Measurements from ENCODE around the gene EGLN3.

Gene EGLN3

GRCh38 chr14:33946679-33947476 lies 4.0 kb downstream of the EGLN3 start:
- H3K4me1 ChIP-seq (ENCODE audit: control insufficient read depth, insufficient read depth, low read length) = peaks cover 12% of the 10 kb centered on the region
- peaks cover 19% of the 10 kb centered on the region for H3K27me3 ChIP-seq (replicated peaks; ENCODE audit: control insufficient read depth, insufficient read depth, low read length)
- DNase-seq (ENCODE audit: low read depth) = no peak
- no peaks in the 10 kb centered on the region for H3K36me3 ChIP-seq (ENCODE audit: control insufficient read depth, insufficient read depth, low read length, severe bottlenecking)
- no peak overlapping the region for H3K4me3 ChIP-seq (ENCODE audit: low read length)
- no peaks in the 10 kb centered on the region for H3K9me3 ChIP-seq (ENCODE audit: control insufficient read depth, low read length)
- H3K9ac ChIP-seq (ENCODE audit: low read length) = no peak overlapping the region

DNA sequence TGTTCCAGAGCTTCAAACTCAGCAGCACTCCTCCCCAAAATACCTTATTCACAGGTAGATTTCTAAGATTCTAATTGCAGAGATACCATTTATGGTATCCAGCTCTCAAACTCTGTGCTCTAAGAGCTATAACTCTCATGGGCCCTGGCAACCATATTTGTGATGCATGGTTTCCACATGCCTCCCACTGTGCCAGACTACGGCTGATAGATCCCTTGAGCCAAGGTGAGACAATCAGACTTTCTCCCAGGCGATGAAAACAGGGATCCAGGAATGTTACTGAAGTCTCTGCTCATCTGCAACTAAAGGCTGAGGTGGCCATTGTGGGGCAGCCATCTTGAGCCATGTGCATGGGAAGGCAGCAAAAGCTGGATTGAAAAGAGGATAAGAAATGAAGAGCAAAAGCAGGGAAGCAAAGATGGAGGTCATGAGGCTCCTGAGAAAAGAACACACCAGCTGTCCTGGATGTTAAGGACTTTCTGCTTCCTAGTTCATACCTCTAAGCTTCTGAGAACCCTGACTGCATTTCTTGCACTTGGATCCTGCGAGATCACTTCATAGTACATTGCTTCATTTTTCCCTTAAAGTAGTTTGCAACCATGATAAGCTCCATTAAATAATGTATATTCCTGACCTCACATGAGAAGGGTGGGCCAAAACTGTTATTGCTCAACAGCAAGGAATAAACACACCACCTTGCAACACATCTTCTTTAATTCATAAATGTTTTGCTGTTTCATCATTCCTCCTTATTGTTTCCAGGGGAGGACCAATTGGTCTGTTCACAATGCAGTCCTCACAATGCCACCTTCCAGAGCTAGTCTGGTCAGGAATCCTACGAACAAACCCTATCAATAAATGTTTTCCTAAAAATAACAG lies 5.4 kb downstream of the EGLN3 start:
- no peak for DNase-seq (ENCODE audit: low read depth)
- H3K4me3 ChIP-seq (ENCODE audit: low read length) = no peak overlapping the region
- no peaks in the 10 kb centered on the region for H3K36me3 ChIP-seq (ENCODE audit: control insufficient read depth, insufficient read depth, low read length, severe bottlenecking)
- H3K27me3 ChIP-seq (replicated peaks; ENCODE audit: control insufficient read depth, insufficient read depth, low read length) = peaks cover 18% of the 10 kb centered on the region
- H3K9ac ChIP-seq (ENCODE audit: low read length) = no peak overlapping the region
- H3K9me3 ChIP-seq (ENCODE audit: control insufficient read depth, low read length) = no peaks in the 10 kb centered on the region
- H3K4me1 ChIP-seq (ENCODE audit: control insufficient read depth, insufficient read depth, low read length) = peaks cover 4% of the 10 kb centered on the region

GRCh38 chr14:33943096-33943883 lies 7.6 kb downstream of the EGLN3 start:
- H3K4me3 ChIP-seq (ENCODE audit: low read length) = no peak overlapping the region
- no peaks in the 10 kb centered on the region for H3K9me3 ChIP-seq (ENCODE audit: control insufficient read depth, low read length)
- DNase-seq (ENCODE audit: low read depth) = no peak
- H3K36me3 ChIP-seq (ENCODE audit: control insufficient read depth, insufficient read depth, low read length, severe bottlenecking) = no peaks in the 10 kb centered on the region
- no peaks in the 10 kb centered on the region for H3K27me3 ChIP-seq (replicated peaks; ENCODE audit: control insufficient read depth, insufficient read depth, low read length)
- peaks cover 5% of the 10 kb centered on the region for H3K4me1 ChIP-seq (ENCODE audit: control insufficient read depth, insufficient read depth, low read length)
- H3K9ac ChIP-seq (ENCODE audit: low read length) = no peak overlapping the region

- Histone ChIP-seq H3K9ac (ENCODE audit: low read length) (no peak overlapping the region), H3K36me3 (ENCODE audit: control insufficient read depth, insufficient read depth, low read length, severe bottlenecking) (no peaks in the 10 kb centered on the region), H3K4me1 (ENCODE audit: control insufficient read depth, insufficient read depth, low read length) (peaks cover 7% of the 10 kb centered on the region), H3K4me3 (ENCODE audit: low read length) (no peak overlapping the region), H3K27me3 (replicated peaks; ENCODE audit: control insufficient read depth, insufficient read depth, low read length) (no peaks in the 10 kb centered on the region), H3K9me3 (ENCODE audit: control insufficient read depth, low read length) (no peaks in the 10 kb centered on the region)
- DNase-seq (ENCODE audit: low read depth) = no peak
Measured at GRCh38 chr14:33941718-33942117, 9.2 kb downstream of the EGLN3 start.

- Histone ChIP-seq H3K36me3 (ENCODE audit: control insufficient read depth, insufficient read depth, low read length, severe bottlenecking) (no peaks in the 10 kb centered on the region), H3K4me3 (ENCODE audit: low read length) (no peak overlapping the region), H3K27me3 (replicated peaks; ENCODE audit: control insufficient read depth, insufficient read depth, low read length) (no peaks in the 10 kb centered on the region), H3K9ac (ENCODE audit: low read length) (no peak overlapping the region), H3K9me3 (ENCODE audit: control insufficient read depth, low read length) (no peaks in the 10 kb centered on the region), H3K4me1 (ENCODE audit: control insufficient read depth, insufficient read depth, low read length) (peaks cover 7% of the 10 kb centered on the region)
- no peak for DNase-seq (ENCODE audit: low read depth)
Measured at GRCh38 chr14:33940561-33941011, 10.3 kb downstream of the EGLN3 start.

DNA sequence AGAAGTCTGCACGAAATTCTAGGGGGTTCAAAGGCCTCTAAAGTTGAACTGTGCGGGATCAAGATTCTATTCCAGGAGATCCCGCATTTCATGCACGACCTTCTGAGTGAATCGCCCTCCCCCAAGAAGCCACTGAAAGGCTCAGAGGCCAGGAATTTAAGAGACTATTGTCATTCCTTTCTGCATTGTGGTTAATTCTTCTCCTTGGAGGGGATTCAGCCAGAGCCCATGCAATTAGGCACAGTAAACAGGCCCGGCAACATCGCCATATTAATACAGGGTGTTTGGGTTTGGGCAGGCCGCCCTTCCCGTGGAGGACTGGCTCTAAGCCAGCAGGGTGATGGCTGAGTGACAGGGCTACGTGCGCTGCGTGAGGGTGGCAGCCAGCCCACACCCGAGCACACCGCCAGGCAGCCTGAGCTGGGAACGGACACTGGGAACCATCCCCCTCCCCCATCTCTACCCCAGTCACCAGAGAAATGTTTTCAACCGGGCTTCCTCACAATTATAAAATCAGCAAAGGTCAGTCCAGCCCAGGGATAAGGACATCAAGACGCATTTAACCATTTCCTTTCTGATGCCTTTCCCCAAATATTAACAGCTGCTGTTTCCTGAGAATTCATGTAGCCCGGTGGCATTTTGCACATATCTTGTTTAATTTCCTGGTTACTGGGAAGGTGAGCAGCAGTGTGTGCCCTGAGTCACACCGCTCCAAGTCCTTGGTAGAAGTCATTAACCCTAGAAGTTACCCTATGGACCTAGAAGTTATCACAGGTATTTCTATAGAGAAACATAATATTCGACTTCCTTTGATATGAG lies 12.5 kb downstream of the EGLN3 start:
- Histone ChIP-seq H3K9ac (ENCODE audit: low read length) (no peak overlapping the region), H3K36me3 (ENCODE audit: control insufficient read depth, insufficient read depth, low read length, severe bottlenecking) (no peaks in the 10 kb centered on the region), H3K4me3 (ENCODE audit: low read length) (no peak overlapping the region), H3K27me3 (replicated peaks; ENCODE audit: control insufficient read depth, insufficient read depth, low read length) (no peaks in the 10 kb centered on the region), H3K4me1 (ENCODE audit: control insufficient read depth, insufficient read depth, low read length) (peaks cover 14% of the 10 kb centered on the region), H3K9me3 (ENCODE audit: control insufficient read depth, low read length) (no peaks in the 10 kb centered on the region)
- no peak for DNase-seq (ENCODE audit: low read depth)

DNA sequence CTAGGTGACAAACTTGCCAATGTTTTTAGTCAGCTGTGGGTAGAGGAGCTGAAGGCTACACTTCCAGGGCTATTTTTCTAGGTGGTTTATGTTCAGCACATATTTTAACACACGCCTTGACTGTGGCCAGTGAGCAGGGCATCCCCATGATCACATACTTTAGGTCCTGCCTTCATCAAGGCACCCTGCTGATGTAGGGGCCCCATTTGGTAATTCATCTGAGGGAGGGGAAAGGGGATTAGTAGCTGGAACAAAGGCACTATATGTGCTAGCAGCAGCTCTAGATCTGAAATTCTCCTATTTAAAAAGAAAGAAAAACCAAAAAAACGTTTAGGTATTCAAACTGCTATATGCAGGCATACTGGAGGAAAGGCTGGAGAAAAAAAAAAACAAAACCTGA lies 14.5 kb downstream of the EGLN3 start:
- Histone ChIP-seq H3K9ac (ENCODE audit: low read length) (no peak overlapping the region), H3K4me1 (ENCODE audit: control insufficient read depth, insufficient read depth, low read length) (peaks cover 24% of the 10 kb centered on the region), H3K9me3 (ENCODE audit: control insufficient read depth, low read length) (no peaks in the 10 kb centered on the region), H3K27me3 (replicated peaks; ENCODE audit: control insufficient read depth, insufficient read depth, low read length) (no peaks in the 10 kb centered on the region), H3K4me3 (ENCODE audit: low read length) (no peak overlapping the region), H3K36me3 (ENCODE audit: control insufficient read depth, insufficient read depth, low read length, severe bottlenecking) (no peaks in the 10 kb centered on the region)
- DNase-seq (ENCODE audit: low read depth) = no peak

DNA sequence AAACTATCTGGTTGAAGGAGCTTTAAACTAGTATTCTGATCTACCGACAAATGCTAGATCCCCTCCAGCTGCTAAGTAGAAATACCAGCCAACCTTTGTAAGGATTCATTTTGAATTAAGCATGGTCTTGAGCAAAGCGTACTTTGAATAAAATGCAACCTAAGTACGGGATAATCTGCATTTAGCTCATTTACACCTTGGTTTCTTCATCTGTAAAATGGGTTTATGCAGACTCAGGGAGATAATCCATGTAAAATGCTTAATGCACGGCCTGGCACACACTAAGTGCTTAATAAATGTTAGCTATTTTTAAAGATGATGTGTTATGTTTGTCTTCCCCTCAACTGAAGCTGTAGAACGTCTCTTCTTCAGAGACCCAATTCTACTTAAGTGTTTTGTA lies 15.9 kb downstream of the EGLN3 start:
- no peaks in the 10 kb centered on the region for H3K9me3 ChIP-seq (ENCODE audit: control insufficient read depth, low read length)
- H3K4me3 ChIP-seq (ENCODE audit: low read length) = no peak overlapping the region
- H3K36me3 ChIP-seq (ENCODE audit: control insufficient read depth, insufficient read depth, low read length, severe bottlenecking) = no peaks in the 10 kb centered on the region
- peaks cover 38% of the 10 kb centered on the region for H3K4me1 ChIP-seq (ENCODE audit: control insufficient read depth, insufficient read depth, low read length)
- no peaks in the 10 kb centered on the region for H3K27me3 ChIP-seq (replicated peaks; ENCODE audit: control insufficient read depth, insufficient read depth, low read length)
- no peak for DNase-seq (ENCODE audit: low read depth)
- H3K9ac ChIP-seq (ENCODE audit: low read length) = no peak overlapping the region

DNA sequence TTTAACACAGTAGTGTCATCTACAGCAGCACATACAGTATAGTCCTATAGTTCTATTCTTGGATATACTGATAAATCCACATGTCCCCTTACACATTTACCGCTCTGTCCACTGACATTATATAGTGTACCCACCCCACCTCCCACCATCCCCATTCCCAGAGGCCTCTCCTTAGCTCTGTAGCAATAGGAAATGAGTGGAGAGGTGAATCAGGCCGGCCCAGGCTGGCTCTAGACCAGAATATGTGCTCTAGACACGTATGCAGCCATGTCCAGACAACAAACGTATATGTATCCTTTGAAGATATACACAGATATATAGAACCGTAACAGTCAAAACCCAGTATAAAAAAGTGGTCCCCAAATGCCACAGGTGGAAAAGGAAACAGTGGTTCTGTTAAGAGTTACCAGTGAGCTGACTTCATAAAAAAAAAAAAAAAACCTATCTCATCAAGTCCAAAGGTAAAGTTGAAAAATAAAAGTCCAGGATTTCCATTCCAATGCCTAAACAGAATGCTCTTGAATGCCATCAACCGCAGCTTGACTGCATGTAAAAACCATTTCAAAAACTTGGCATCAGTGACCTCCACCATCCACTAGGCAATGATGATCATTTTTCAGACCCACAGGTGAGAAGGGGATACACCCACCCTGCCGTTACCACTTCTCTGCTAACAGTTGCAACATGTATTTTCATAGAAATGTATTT lies 16.7 kb downstream of the EGLN3 start:
- no peak overlapping the region for H3K4me3 ChIP-seq (ENCODE audit: low read length)
- H3K9ac ChIP-seq (ENCODE audit: low read length) = no peak overlapping the region
- no peaks in the 10 kb centered on the region for H3K27me3 ChIP-seq (replicated peaks; ENCODE audit: control insufficient read depth, insufficient read depth, low read length)
- H3K36me3 ChIP-seq (ENCODE audit: control insufficient read depth, insufficient read depth, low read length, severe bottlenecking) = no peaks in the 10 kb centered on the region
- H3K9me3 ChIP-seq (ENCODE audit: control insufficient read depth, low read length) = no peaks in the 10 kb centered on the region
- no peak for DNase-seq (ENCODE audit: low read depth)
- peaks cover 43% of the 10 kb centered on the region for H3K4me1 ChIP-seq (ENCODE audit: control insufficient read depth, insufficient read depth, low read length)

DNA sequence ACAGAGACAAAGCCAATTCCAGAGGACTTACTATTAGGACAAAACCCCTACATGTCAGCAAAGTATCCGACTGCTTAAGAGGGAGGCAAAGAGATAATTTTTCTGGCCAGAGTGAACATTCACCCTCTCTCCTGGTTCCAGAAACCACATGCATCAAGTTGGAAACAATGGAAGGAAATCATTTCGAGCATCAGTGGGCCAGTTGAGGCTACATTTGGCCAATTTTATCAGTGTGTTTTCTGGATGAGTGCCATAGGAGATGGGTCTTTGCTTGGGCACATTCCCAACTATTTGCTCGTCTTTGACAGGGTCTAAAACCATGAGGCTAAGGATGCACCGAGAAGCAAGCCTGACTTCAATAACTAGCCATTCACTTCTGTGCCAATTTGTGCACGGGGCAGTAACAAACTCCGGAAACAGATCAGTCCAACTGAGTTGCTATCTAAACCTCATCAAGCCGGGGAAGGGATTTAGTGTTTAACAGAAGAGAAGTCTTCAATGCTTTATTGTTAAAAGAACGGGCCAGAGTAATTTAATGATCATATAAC lies 17.4 kb downstream of the EGLN3 start:
- DNase-seq (ENCODE audit: low read depth) = no peak
- Histone ChIP-seq H3K27me3 (replicated peaks; ENCODE audit: control insufficient read depth, insufficient read depth, low read length) (no peaks in the 10 kb centered on the region), H3K9me3 (ENCODE audit: control insufficient read depth, low read length) (no peaks in the 10 kb centered on the region), H3K4me3 (ENCODE audit: low read length) (no peak overlapping the region), H3K36me3 (ENCODE audit: control insufficient read depth, insufficient read depth, low read length, severe bottlenecking) (no peaks in the 10 kb centered on the region), H3K9ac (ENCODE audit: low read length) (no peak overlapping the region), H3K4me1 (ENCODE audit: control insufficient read depth, insufficient read depth, low read length) (peaks cover 40% of the 10 kb centered on the region)
